Measurements from ENCODE around the gene ALOX5AP. TPM values are rescaled to one million over a fixed set of nuclear protein-coding genes. Genes with fewer than 3 reads are reported as not detected.

The ALOX5AP gene
- total RNA-seq, 2 experiments from 2014 or later: 184 to 220 TPM

DNA sequence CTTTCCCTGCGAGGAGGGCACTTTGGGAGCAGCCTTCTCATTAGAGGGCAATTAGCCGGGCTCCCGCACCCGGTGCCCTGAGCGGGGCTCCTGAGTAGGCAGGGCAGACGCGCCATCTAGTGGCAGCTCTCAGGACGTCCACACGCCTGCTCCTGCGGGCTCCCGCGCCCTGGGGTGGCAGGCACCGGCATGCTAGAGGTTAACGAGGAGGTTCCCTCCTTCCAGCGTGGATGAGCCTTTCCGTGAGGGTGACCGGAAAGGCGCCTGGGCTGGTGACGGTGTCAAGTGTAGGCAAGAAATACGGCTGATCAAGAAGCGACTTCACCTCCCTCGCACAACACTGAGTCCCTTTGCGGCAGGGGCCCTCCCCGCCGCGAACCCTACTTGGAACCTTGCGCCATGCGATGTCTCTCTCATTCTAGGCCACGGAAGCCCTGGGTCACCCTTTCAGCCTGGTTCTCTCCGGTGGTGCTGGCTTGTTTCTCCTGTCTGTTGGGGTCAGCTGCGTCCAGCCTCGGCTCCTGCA lies 67.7 kb downstream of the ALOX5AP start:
- H3K9me3 Mint-ChIP-seq (ENCODE audit: low read depth): no peaks in the 10 kb centered on the region
- ATAC-seq: peak; percentile 100
- H3K27me3 Mint-ChIP-seq: no peaks in the 10 kb centered on the region
- peak overlapping the region; percentile 45 for H3K27ac Mint-ChIP-seq
- H3K4me3 Mint-ChIP-seq: peak overlapping the region; percentile 57
- H3K36me3 Mint-ChIP-seq: peaks cover 2% of the 10 kb centered on the region
- peak; percentile 86 for DNase-seq
- CTCF ChIA-PET: interaction anchor here (0.6 to 2.7 kb wide), 19 partner anchors 10 to 441 kb away, joined by 3 to 11 read pairs (median 4); no protein-coding TSS in a partner anchor
- H3K4me1 Mint-ChIP-seq: peaks cover 24% of the 10 kb centered on the region

GRCh38 chr13:30803749-30804148 lies 68.4 kb downstream of the ALOX5AP start:
- H3K27ac Mint-ChIP-seq: no peak overlapping the region
- DNase-seq (no peak), ATAC-seq (no peak)
- no peaks in the 10 kb centered on the region for H3K9me3 Mint-ChIP-seq (ENCODE audit: low read depth)
- no peak overlapping the region for H3K4me3 Mint-ChIP-seq
- no peaks in the 10 kb centered on the region for H3K27me3 Mint-ChIP-seq
- peaks cover 29% of the 10 kb centered on the region for H3K4me1 Mint-ChIP-seq
- CTCF ChIA-PET: interaction anchor here (0.6 to 2.7 kb wide), 14 partner anchors 35 to 288 kb away, joined by 3 to 11 read pairs (median 4); no protein-coding TSS in a partner anchor
- H3K36me3 Mint-ChIP-seq: peaks cover 2% of the 10 kb centered on the region

- H3K27ac Mint-ChIP-seq: no peak overlapping the region
- H3K4me1 Mint-ChIP-seq: peaks cover 29% of the 10 kb centered on the region
- ATAC-seq: no peak
- no peak for DNase-seq
- no peaks in the 10 kb centered on the region for H3K27me3 Mint-ChIP-seq
- CTCF ChIA-PET: interaction anchor here (0.9 to 2.3 kb wide), 8 partner anchors 12 to 240 kb away, joined by 3 to 8 read pairs (median 4); no protein-coding TSS in a partner anchor
- no peaks in the 10 kb centered on the region for H3K9me3 Mint-ChIP-seq (ENCODE audit: low read depth)
- no peak overlapping the region for H3K4me3 Mint-ChIP-seq
- peaks cover 2% of the 10 kb centered on the region for H3K36me3 Mint-ChIP-seq
These were observed 69.1 kb downstream of the ALOX5AP start for GRCh38 chr13:30804474-30804873.

DNA sequence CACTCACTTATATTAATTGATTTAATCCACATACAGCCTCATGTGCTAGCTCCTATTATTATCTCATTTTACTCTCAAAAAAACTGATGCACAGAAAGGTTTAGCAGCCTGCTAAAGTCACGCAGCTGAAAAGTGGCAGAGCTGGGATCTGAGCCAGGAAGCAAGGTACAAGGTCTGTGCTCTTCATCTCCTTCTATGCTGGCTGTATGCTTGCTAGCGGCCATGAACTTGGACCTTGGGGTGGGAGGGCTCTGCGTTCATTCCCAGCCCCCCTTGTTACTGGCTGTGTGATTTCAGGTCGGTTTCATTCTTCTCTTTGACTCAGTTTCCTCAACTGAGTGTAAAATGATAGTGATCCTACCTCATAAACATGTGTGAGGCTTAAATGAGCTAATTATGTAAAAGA lies 69.8 kb downstream of the ALOX5AP start:
- H3K36me3 Mint-ChIP-seq: peaks cover 2% of the 10 kb centered on the region
- no peak overlapping the region for H3K27ac Mint-ChIP-seq
- no peak for ATAC-seq
- no peaks in the 10 kb centered on the region for H3K27me3 Mint-ChIP-seq
- no peak overlapping the region for H3K4me3 Mint-ChIP-seq
- no peak for DNase-seq
- no peaks in the 10 kb centered on the region for H3K9me3 Mint-ChIP-seq (ENCODE audit: low read depth)
- peaks cover 26% of the 10 kb centered on the region for H3K4me1 Mint-ChIP-seq
- CTCF ChIA-PET: interaction anchor here (0.9 to 1.3 kb wide), 5 partner anchors 11 to 240 kb away, joined by 3 to 4 read pairs (median 4); no protein-coding TSS in a partner anchor

- Mint-ChIP-seq H3K4me1 (peaks cover 23% of the 10 kb centered on the region), H3K9me3 (ENCODE audit: low read depth) (no peaks in the 10 kb centered on the region), H3K27me3 (no peaks in the 10 kb centered on the region), H3K27ac (no peak overlapping the region), H3K36me3 (peaks cover 2% of the 10 kb centered on the region), H3K4me3 (no peak overlapping the region)
- ATAC-seq: no peak
- no peak for DNase-seq
- CTCF ChIA-PET: interaction anchor here (1.1 to 1.3 kb wide), 3 partner anchors 11 to 189 kb away, joined by 3 to 4 read pairs (median 3); no protein-coding TSS in a partner anchor
These were observed 70.3 kb downstream of the ALOX5AP start for GRCh38 chr13:30805603-30806011.

DNA sequence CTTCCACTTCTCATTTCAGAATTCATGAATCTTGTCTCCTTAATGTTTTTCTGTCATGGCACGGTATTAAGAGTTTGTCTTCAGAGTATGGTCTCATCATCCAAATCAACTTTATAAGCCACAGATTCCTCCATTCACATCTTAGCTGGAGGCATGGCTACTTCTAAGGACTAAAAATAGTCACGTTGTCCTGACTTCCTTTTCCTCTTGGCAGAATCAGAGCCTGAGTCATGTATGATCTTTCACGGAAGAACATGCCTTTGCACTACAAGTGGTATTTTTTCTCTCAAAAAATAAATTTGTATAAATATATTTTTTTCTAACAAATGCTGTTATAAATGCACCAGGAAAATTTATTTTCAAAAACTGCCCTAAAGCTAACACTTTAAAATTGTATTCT lies 71.4 kb downstream of the ALOX5AP start:
- no peaks in the 10 kb centered on the region for H3K9me3 Mint-ChIP-seq (ENCODE audit: low read depth)
- CTCF ChIA-PET: interaction anchor here (1.6 kb wide), 1 partner anchor 59 kb away, joined by 5 read pairs; no protein-coding TSS in a partner anchor
- no peak for DNase-seq
- H3K4me1 Mint-ChIP-seq: peaks cover 23% of the 10 kb centered on the region
- H3K4me3 Mint-ChIP-seq: no peak overlapping the region
- no peaks in the 10 kb centered on the region for H3K27me3 Mint-ChIP-seq
- H3K27ac Mint-ChIP-seq: no peak overlapping the region
- no peak for ATAC-seq
- H3K36me3 Mint-ChIP-seq: peaks cover 2% of the 10 kb centered on the region

DNA sequence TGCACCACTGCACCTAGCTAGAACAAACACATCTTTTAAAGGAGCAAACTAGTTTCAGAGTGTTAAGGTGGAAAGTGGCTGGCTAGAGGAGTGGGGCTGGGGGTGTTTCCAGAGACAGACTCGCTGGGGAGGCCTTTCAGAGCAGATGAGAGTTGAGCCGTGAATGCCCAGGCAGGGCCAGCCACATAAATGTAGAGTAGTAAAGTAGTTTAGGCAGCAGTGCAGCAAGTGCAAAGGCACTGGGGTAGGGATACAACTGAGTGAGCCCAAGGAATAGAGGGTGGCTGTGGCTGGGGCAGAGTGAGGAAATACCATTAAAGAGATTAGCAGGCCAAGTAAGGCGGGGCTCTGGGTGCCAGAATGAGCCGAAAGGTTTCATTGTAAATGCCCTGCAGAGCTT lies 72.0 kb downstream of the ALOX5AP start:
- no peak for ATAC-seq
- CTCF ChIA-PET: interaction anchor here (0.7 to 1.6 kb wide), 2 partner anchors 58 to 636 kb away, joined by 3 to 5 read pairs; no protein-coding TSS in a partner anchor
- no peak overlapping the region for H3K27ac Mint-ChIP-seq
- H3K4me3 Mint-ChIP-seq: no peak overlapping the region
- H3K27me3 Mint-ChIP-seq: no peaks in the 10 kb centered on the region
- H3K9me3 Mint-ChIP-seq (ENCODE audit: low read depth): no peaks in the 10 kb centered on the region
- no peak for DNase-seq
- H3K4me1 Mint-ChIP-seq: peaks cover 23% of the 10 kb centered on the region
- peaks cover 2% of the 10 kb centered on the region for H3K36me3 Mint-ChIP-seq

GRCh38 chr13:30808600-30808999 lies 73.3 kb downstream of the ALOX5AP start:
- Mint-ChIP-seq H3K36me3 (peaks cover 2% of the 10 kb centered on the region), H3K27me3 (no peaks in the 10 kb centered on the region), H3K9me3 (ENCODE audit: low read depth) (no peaks in the 10 kb centered on the region), H3K4me3 (no peak overlapping the region), H3K4me1 (peaks cover 11% of the 10 kb centered on the region), H3K27ac (no peak overlapping the region)
- DNase-seq: no peak
- CTCF ChIA-PET: interaction anchor here (0.8 to 0.9 kb wide), 2 partner anchors 57 to 236 kb away, joined by 3 read pairs; no protein-coding TSS in a partner anchor
- no peak for ATAC-seq

- Mint-ChIP-seq H3K4me3 (no peak overlapping the region), H3K4me1 (peaks cover 10% of the 10 kb centered on the region), H3K27me3 (no peaks in the 10 kb centered on the region), H3K9me3 (ENCODE audit: low read depth) (no peaks in the 10 kb centered on the region), H3K36me3 (peaks cover 2% of the 10 kb centered on the region), H3K27ac (no peak overlapping the region)
- ATAC-seq: no peak
- DNase-seq: no peak
- CTCF ChIA-PET: no interaction called here
These were observed 74.4 kb downstream of the ALOX5AP start for GRCh38 chr13:30809787-30810186.

- Mint-ChIP-seq H3K9me3 (ENCODE audit: low read depth) (no peaks in the 10 kb centered on the region), H3K27ac (no peak overlapping the region), H3K4me3 (no peak overlapping the region), H3K4me1 (peaks cover 10% of the 10 kb centered on the region), H3K27me3 (no peaks in the 10 kb centered on the region), H3K36me3 (peaks cover 2% of the 10 kb centered on the region)
- ATAC-seq (no peak), DNase-seq (no peak)
- CTCF ChIA-PET: no interaction called here
These were observed 74.9 kb downstream of the ALOX5AP start for GRCh38 chr13:30810261-30810701.

- CTCF ChIA-PET: no interaction called here
- DNase-seq (no peak), ATAC-seq (no peak)
- Mint-ChIP-seq H3K9me3 (ENCODE audit: low read depth) (no peaks in the 10 kb centered on the region), H3K36me3 (peaks cover 2% of the 10 kb centered on the region), H3K4me1 (peaks cover 10% of the 10 kb centered on the region), H3K27me3 (no peaks in the 10 kb centered on the region), H3K4me3 (no peak overlapping the region), H3K27ac (no peak overlapping the region)
These were observed 75.5 kb downstream of the ALOX5AP start for GRCh38 chr13:30810801-30811200.

Other genes starting within 250 kb of the ALOX5AP start
- 10 to 100 TPM; 19.9 to 23.4 TPM for gene USPL1, start 117.6 kb upstream of the ALOX5AP start, total RNA-seq
- under 1 TPM; 0.38 to 0.59 TPM for gene MEDAG, start 170.7 kb downstream of the ALOX5AP start, total RNA-seq
- not detected for gene TEX26, start 197.1 kb downstream of the ALOX5AP start, total RNA-seq

Data from activated CD8-positive, alpha-beta memory T cell treated with anti-CD3 and anti-CD28 coated beads, Interleukin-2, amount 10 ng/mL, durations not matched to agents 7 days and 5 days (primary cell).